DOHH2 (cell line): ENCODE measurements around the gene SHISA6.

Source experiments
- H3F3A ChIP-seq: fragments of 200-600 bp; sonication (generic), shearing (Covaris generic); 2 replicates; pipeline ENCODE4 v1.6.0; 2016; ENCODE audit warnings: antibody characterized with exemption, mild to moderate bottlenecking; ENCODE audit not compliant: control insufficient read depth, insufficient read depth
- H3K27ac ChIP-seq: fragments of 200-600 bp; sonication (generic); 2 replicates; pipeline ENCODE4 v1.5.1; 2014; ENCODE audit warnings: low read depth, mild to moderate bottlenecking, low read length, moderate library complexity
- H3K27me3 ChIP-seq: fragments of 200-600 bp; sonication (generic); 2 replicates; pipeline ENCODE4 v1.6.1; 2014; ENCODE audit warnings: mild to moderate bottlenecking, low read length, mixed read lengths; ENCODE audit not compliant: control insufficient read depth
- H3K36me3 ChIP-seq: fragments of 200-600 bp; sonication (generic); 2 replicates; pipeline ENCODE4 v1.6.1; 2014; ENCODE audit warnings: mild to moderate bottlenecking, low read length, moderate library complexity, mixed read lengths; ENCODE audit not compliant: control insufficient read depth
- H3K4me1 ChIP-seq: fragments of 200-600 bp; sonication (generic); 2 replicates; pipeline ENCODE4 v1.6.1; 2014; ENCODE audit warnings: mild to moderate bottlenecking, low read length, mixed read lengths; ENCODE audit not compliant: control insufficient read depth
- H3K4me2 ChIP-seq: fragments of 200-600 bp; sonication (generic); 2 replicates; pipeline ENCODE4 v1.6.0; 2014; ENCODE audit warnings: mild to moderate bottlenecking, low read length, moderate library complexity
- H3K4me3 ChIP-seq: fragments of 200-600 bp; sonication (generic); 2 replicates; pipeline ENCODE4 v1.5.1; 2014; ENCODE audit warnings: mild to moderate bottlenecking, low read length, mixed read lengths
- H3K79me2 ChIP-seq: fragments of 200-600 bp; sonication (generic); 2 replicates; pipeline ENCODE4 v1.6.1; 2014; ENCODE audit warnings: mild to moderate bottlenecking, low read length, mixed read lengths; ENCODE audit not compliant: control insufficient read depth
- H3K9me2 ChIP-seq: fragments of 200-600 bp; sonication (generic); replicated peaks from 2 replicates; pipeline ENCODE4 v1.6.1; 2014; ENCODE audit warnings: mild to moderate bottlenecking, low read length, mixed read lengths; ENCODE audit not compliant: control insufficient read depth
- H3K9me3 ChIP-seq: fragments of 200-600 bp; sonication (generic); 2 replicates; pipeline ENCODE4 v1.6.1; 2014; ENCODE audit warnings: antibody characterized with exemption, low read length, mixed read lengths; ENCODE audit not compliant: control insufficient read depth, insufficient read depth
- H4K20me1 ChIP-seq: fragments of 200-600 bp; sonication (generic); 2 replicates; pipeline ENCODE4 v1.6.0; 2014; ENCODE audit warnings: low read depth, mild to moderate bottlenecking, antibody characterized with exemption, low read length, moderate library complexity; ENCODE audit not compliant: control insufficient read depth, insufficient read depth
- CTCF ChIP-seq: fragments of 200-600 bp; sonication (generic); IDR thresholded peaks from one replicate; pipeline ENCODE4 v1.5.1; 2014; ENCODE audit warnings: antibody characterized with exemption, mild to moderate bottlenecking, low read depth, low read length; ENCODE audit not compliant: poor library complexity, severe bottlenecking
- EZH2phosphoT487 ChIP-seq: fragments of 200-600 bp; sonication (generic); IDR thresholded peaks from 2 replicates; pipeline ENCODE4 v1.6.1; 2017; ENCODE audit warnings: borderline replicate concordance, mild to moderate bottlenecking, antibody characterized with exemption, low read length, moderate library complexity, mixed read lengths

Gene SHISA6

GRCh38 chr17:11406716-11407115 lies 165.7 kb downstream of the SHISA6 start:
- TF ChIP-seq CTCF (no peak), EZH2phosphoT487 (no peak)
- H3K4me1 ChIP-seq = no peaks in the 10 kb centered on the region
- no peaks in the 10 kb centered on the region for H4K20me1 ChIP-seq
- no peak overlapping the region for H3K4me3 ChIP-seq
- H3K27ac ChIP-seq = no peak overlapping the region
- no peaks in the 10 kb centered on the region for H3K36me3 ChIP-seq
- no peaks in the 10 kb centered on the region for H3F3A ChIP-seq
- no peak overlapping the region for H3K4me2 ChIP-seq
- no peaks in the 10 kb centered on the region for H3K9me2 ChIP-seq
- H3K9me3 ChIP-seq = peaks cover 14% of the 10 kb centered on the region; the same call in 1 of the 2 replicates
- no peaks in the 10 kb centered on the region for H3K27me3 ChIP-seq
- H3K79me2 ChIP-seq = no peaks in the 10 kb centered on the region

- H3K4me3 ChIP-seq = no peak overlapping the region
- no peaks in the 10 kb centered on the region for H3K9me2 ChIP-seq
- no peak for TF ChIP-seq CTCF
- TF ChIP-seq EZH2phosphoT487 = no peak
- H3F3A ChIP-seq = no peaks in the 10 kb centered on the region
- no peaks in the 10 kb centered on the region for H4K20me1 ChIP-seq
- H3K79me2 ChIP-seq = no peaks in the 10 kb centered on the region
- no peak overlapping the region for H3K27ac ChIP-seq
- H3K36me3 ChIP-seq = no peaks in the 10 kb centered on the region
- no peak overlapping the region for H3K4me2 ChIP-seq
- no peaks in the 10 kb centered on the region for H3K27me3 ChIP-seq
- H3K4me1 ChIP-seq = no peaks in the 10 kb centered on the region
- no peaks in the 10 kb centered on the region for H3K9me3 ChIP-seq
Observed at GRCh38 chr17:11412654-11413053, 171.6 kb downstream of the SHISA6 start.

- Histone ChIP-seq H3K27me3 (no peaks in the 10 kb centered on the region), H3K27ac (no peak overlapping the region), H3F3A (no peaks in the 10 kb centered on the region), H3K9me2 (no peaks in the 10 kb centered on the region), H3K4me1 (no peaks in the 10 kb centered on the region), H3K4me3 (no peak overlapping the region), H4K20me1 (no peaks in the 10 kb centered on the region), H3K79me2 (no peaks in the 10 kb centered on the region), H3K36me3 (no peaks in the 10 kb centered on the region), H3K4me2 (no peak overlapping the region), H3K9me3 (no peaks in the 10 kb centered on the region)
- TF ChIP-seq CTCF = no peak
- no peak for TF ChIP-seq EZH2phosphoT487
Observed at GRCh38 chr17:11418342-11418741, 177.3 kb downstream of the SHISA6 start.

- no peaks in the 10 kb centered on the region for H3F3A ChIP-seq
- H3K4me1 ChIP-seq = no peaks in the 10 kb centered on the region
- TF ChIP-seq CTCF (no peak), EZH2phosphoT487 (no peak)
- no peaks in the 10 kb centered on the region for H4K20me1 ChIP-seq
- H3K9me2 ChIP-seq = no peaks in the 10 kb centered on the region
- no peaks in the 10 kb centered on the region for H3K27me3 ChIP-seq
- H3K4me2 ChIP-seq = no peak overlapping the region
- no peaks in the 10 kb centered on the region for H3K79me2 ChIP-seq
- H3K27ac ChIP-seq = no peak overlapping the region
- peaks cover 3% of the 10 kb centered on the region; the same call in 1 of the 2 replicates for H3K9me3 ChIP-seq
- H3K36me3 ChIP-seq = no peaks in the 10 kb centered on the region
- no peak overlapping the region for H3K4me3 ChIP-seq
Observed at GRCh38 chr17:11430751-11431150, 189.7 kb downstream of the SHISA6 start.
